Measurements from ENCODE around the gene EXOC4. TPM values are rescaled to one million over a fixed set of nuclear protein-coding genes. Genes with fewer than 3 reads are reported as not detected.

Gene EXOC4
- total and polyA plus RNA-seq, 2 donors (not counting 3 experiments of a cell fraction or from before 2014, with no cell fraction given) = 20.3 to 73.1 TPM

DNA sequence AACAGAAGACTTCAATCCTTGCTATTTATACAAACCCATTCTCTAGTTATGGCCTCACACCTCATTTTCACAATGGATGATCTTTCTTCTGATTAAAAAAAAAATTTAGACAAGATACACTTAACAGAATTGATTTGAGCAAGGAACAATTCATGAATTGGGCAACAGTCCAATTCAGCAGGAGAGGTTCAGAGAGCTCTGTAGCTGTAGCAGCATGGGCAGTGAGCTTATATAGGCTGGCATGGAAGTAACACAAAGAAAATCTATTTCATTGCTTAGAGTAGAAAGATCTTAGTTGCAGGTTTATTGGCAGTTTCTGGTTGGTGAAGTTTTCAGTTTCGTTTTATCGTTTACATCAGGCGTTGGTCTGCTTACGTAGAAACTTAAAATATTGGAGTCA is 851.3 kb downstream of the EXOC4 start:
- dilution Hi-C loops (cut with MboI; ENCODE audit: extremely low pct_ligation_motif_present, low sequenced_read_pairs) (no loop called here), intact Hi-C loops (cut with micrococcal nuclease) (no loop called here)
- FAIRE-seq (no peak), DNase-seq (ENCODE audit: low read depth, low spot score) (no peak)
- no peak overlapping the region for H3K4me3 ChIP-seq (replicated peaks in 1 of 3; ENCODE audit: insufficient read depth in 1 of 3, low read depth in 1 of 3, low read length in 3 of 3)
- no peaks in the 10 kb centered on the region for H3K79me2 ChIP-seq (ENCODE audit: control insufficient read depth, insufficient read depth, low read length)
- no peaks in the 10 kb centered on the region for H3K9me1 ChIP-seq (replicated peaks; ENCODE audit: control insufficient read depth, extremely low read depth, insufficient read depth, low read length)
- TF ChIP-seq GATA2 (IDR thresholded peaks at IDR 0.05; ENCODE audit: insufficient read depth, insufficient read length, low read depth, low read length) = no peak
- no peak for TF ChIP-seq JUN (IDR thresholded peaks at IDR 0.05; ENCODE audit: borderline replicate concordance, insufficient read depth, insufficient read length, low read depth)
- no peak for TF ChIP-seq POLR2AphosphoS5 (IDR thresholded peaks at IDR 0.05; ENCODE audit: insufficient read depth, low read depth, low read length)
- no peak for TF ChIP-seq FOS (IDR thresholded peaks at IDR 0.05; ENCODE audit: borderline replicate concordance, insufficient read depth, low read length)
- TF ChIP-seq, protein P1, sequence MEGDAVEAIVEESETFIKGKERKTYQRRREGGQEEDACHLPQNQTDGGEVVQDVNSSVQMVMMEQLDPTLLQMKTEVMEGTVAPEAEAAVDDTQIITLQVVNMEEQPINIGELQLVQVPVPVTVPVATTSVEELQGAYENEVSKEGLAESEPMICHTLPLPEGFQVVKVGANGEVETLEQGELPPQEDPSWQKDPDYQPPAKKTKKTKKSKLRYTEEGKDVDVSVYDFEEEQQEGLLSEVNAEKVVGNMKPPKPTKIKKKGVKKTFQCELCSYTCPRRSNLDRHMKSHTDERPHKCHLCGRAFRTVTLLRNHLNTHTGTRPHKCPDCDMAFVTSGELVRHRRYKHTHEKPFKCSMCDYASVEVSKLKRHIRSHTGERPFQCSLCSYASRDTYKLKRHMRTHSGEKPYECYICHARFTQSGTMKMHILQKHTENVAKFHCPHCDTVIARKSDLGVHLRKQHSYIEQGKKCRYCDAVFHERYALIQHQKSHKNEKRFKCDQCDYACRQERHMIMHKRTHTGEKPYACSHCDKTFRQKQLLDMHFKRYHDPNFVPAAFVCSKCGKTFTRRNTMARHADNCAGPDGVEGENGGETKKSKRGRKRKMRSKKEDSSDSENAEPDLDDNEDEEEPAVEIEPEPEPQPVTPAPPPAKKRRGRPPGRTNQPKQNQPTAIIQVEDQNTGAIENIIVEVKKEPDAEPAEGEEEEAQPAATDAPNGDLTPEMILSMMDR (IDR thresholded peaks at IDR 0.05; ENCODE audit: extremely low read depth in 1 of 2, insufficient read depth in 1 of 2, low read depth in 1 of 2, low read length in 2 of 2) = no peak
- TF ChIP-seq, protein P2, sequence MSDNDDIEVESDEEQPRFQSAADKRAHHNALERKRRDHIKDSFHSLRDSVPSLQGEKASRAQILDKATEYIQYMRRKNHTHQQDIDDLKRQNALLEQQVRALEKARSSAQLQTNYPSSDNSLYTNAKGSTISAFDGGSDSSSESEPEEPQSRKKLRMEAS (IDR thresholded peaks at IDR 0.05; ENCODE audit: insufficient read depth, insufficient read length) = no peak
- no peak for TF ChIP-seq POLR2A (IDR thresholded peaks at IDR 0.05; ENCODE audit: low read depth, low read length)
- no peak for TF ChIP-seq MYC (IDR thresholded peaks at IDR 0.05; ENCODE audit: low read depth, low read length)
- TF ChIP-seq EZH2 (IDR thresholded peaks at IDR 0.05; ENCODE audit: borderline replicate concordance, low read depth, low read length, severe bottlenecking) = no peak
- no peak overlapping the region for H3K27ac ChIP-seq (ENCODE audit: insufficient read depth, low read depth, low read length)
- ChIA-PET POLR2A (no interaction called here), CTCF (no interaction called here)
- H3K4me1 ChIP-seq (ENCODE audit: control insufficient read depth, extremely low read depth, insufficient read depth, low read length) = no peaks in the 10 kb centered on the region
- no peak overlapping the region for H3K9ac ChIP-seq (replicated peaks; ENCODE audit: extremely low read depth, insufficient read depth, low read length)
- H3K27me3 ChIP-seq (ENCODE audit: control insufficient read depth in 2 of 2, insufficient read depth in 2 of 2, low read length in 2 of 2) = no peaks in the 10 kb centered on the region
- BruUV-seq (replicated peaks) = no TSS peak
- no peaks in the 10 kb centered on the region for H3K9me3 ChIP-seq (replicated peaks; ENCODE audit: control insufficient read depth, insufficient read depth, low read length)
- no peaks in the 10 kb centered on the region for H4K20me1 ChIP-seq (replicated peaks; ENCODE audit: control insufficient read depth, extremely low read depth, insufficient read depth, low read length)
- no peak overlapping the region for H2AFZ ChIP-seq (ENCODE audit: low read depth, low read length)
- H3K4me2 ChIP-seq (ENCODE audit: insufficient read depth, low read length) = no peak overlapping the region
- H3K36me3 ChIP-seq (ENCODE audit: control insufficient read depth in 2 of 2, extremely low read depth in 1 of 2, insufficient read depth in 2 of 2, low read length in 2 of 2) = no peaks in the 10 kb centered on the region
